CD4-positive, alpha-beta T cell treated with Interleukin-4 for 1 hour (primary cell): Measurements from ENCODE around the gene ASF1B.

Experiments used
- DNase-seq, 2 donors: peaks; one replicate each; pipeline ENCODE4 v3.0.0-alpha.2; 2020 to 2022

Gene ASF1B

DNA sequence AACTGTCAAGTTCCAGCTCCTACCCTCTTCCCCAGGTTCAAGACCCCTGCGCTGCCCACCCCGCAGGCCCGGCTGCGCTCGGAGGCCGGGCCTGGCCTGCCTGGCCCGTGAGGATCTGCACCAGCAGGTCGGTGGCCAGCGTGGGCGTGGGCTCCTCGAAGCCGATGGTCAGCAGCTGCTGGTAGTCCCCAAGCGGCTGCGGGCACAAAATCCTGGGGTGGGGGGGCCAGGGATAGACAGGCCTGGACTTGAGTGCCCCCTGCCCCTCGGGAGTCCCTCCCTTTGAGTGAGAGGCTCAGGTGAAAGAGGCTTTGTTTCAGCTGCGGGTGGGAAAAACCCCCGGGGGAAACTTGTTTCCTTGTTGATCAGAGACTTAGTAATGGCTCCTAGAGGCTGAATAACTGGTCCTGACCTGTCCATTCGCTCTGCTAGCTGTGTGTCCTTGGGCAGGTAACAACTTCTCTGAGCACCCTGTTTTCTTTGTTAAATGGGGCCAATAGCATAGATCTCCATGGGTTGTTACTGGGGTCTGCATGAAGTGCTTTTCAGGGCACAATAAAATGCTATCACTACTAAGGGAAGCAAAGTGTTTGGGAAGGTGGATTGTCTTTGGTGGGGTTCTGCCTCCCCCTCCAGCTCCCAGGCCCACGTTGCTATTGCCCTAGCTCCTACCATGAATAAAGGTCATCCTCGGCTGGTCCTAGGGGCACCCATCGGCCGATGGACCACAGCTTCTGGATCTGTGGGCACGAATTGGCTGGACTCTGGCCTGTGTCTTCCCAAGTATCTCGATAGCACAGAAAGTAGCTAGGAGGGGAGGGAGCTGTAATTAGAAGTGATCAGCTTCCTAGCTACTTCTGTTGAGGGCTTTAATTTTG is 54.4 kb downstream of the ASF1B start:
- DNase-seq = peak; percentile 54 to 60

DNA sequence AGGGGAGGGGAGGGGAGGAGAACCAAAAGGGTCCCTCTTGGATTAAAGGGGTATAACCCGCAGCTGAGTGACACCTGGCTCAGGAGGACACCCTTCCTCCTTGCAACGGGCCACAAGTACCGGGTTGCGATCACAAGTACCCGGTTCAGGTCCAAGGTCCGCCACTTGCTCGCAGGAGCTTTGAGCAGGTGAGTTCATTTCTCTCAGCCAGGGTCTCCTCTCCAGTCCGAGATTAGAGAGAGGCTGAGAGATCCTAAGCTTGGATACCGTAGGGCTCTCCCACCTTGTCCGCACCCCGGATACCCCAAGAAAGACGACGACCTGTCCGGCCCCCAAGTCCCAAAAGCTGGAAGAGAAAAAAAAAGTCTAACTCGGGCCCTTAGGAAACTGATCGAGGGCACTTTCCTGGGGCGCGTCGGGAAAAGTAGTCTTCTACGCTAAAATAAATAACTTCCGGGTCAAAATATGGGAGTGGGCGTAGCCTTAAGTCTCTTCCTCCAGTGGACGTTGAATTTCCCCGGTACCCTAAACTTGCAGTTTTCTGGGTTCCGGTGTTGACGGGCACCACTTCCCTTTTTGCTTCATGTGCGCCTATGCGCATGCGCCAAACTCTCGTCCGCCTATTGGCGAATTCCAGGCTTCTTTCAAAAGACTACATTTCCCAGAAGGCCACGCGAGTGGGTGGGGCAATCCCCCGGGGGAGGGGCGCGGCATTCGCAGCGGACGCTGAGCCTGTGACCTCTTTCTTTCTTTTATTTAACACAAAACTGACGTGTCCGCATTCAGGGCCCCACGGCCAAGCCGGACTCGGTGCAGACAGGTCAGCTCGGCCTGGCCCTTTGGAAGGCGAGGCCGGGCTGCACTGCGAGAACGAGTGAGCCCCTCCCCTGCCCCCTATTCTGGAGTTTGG is 55.2 kb downstream of the ASF1B start:
- DNase-seq = peak; percentile 99 to 100

DNA sequence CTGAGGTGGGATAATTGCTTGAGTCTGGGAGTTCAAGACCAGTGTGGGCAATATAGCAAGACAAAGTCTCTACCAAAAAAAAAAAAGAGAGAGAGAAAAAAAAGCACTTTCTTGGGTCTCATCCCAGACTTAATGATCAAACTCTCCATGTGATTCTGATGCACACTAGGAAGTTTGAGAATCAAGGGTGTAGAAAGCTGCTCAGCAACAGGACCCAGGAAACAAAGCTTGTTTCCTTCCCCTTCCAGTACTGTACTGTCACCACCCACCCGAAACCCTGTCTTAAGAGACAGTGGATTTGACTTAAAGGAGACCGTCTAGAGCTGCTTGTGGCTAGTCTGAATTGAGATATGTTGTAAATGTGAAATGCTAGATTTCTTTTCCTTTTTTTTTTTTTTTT is 58.0 kb downstream of the ASF1B start:
- DNase-seq = no peak

DNA sequence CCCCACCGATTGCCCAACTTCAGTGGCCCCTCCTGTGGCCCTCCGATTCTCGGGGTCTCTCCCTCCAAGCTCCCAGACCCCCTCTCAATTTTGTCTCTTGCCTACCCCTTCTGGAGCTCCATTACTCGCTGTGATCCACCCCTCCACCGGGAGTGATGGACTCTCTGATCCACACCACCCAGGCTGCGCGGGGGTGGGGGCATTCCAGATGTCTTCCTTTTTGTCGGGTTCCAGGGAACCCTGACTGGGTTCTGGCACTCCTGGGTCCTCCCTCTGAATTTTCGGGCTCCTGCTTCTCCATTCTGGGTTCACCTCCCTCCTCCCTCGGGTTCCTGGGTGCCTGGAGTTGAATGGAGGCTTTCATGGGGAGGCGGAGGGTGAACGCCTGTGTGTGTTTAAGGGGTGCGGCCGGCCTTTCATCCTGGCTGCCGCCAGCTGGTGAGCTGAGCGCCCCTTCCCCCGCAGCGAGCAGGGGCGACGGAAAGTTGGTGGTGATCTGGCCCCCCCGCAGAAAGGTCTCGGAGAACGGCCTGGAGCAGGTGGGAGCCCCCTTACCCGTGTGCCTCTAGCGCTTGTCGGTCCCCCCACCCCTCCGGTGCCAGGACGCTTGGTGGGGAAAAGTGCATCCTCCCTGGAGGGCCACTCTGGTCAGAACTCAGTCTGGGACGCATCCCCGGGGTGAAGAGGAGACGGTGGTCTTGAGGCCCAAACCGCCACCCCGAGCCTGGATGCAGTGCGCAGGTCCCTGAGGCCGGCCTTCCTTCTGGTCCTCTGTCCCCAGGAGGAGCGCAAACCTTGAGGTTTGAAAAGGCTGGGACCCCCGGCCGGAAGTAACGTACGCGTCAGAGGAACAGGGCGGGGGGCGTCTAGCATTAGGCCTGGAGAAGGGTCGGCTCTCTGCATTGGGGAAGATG is 62.2 kb downstream of the ASF1B start:
- DNase-seq = no peak

DNA sequence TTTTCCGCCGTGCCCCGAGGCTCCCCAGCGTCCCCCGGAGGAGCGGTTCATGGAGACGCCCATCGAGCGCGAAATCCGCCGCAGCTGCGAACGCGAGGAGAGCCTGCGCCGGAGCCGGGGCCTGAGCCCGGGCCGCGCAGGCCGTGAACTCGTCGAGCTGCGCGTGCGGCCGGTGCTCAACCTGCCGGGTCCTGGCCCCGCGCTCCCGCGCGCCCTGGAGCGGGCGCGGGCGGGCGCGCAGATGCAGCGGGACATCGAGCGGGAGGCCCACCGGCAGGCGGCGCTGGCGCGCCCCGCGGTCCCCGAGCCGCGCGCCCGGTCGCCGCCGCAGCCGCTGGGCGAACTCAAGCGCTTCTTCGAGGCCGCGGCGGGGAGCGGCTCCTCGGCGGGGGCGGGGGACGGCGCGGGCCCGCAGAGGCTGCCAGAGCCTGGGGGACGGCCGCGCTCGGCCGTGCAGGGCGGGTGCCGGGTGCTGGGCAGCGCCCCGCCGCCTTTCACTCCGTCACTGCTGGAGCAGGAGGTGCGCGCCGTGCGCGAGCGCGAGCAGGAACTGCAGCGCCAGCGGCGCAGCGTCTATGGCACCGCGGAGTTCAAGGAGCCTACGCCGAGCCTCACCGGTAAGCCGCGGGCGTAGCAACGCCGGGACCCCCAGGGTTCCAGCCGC is 63.0 kb downstream of the ASF1B start:
- DNase-seq = peak; percentile 75 to 79

DNA sequence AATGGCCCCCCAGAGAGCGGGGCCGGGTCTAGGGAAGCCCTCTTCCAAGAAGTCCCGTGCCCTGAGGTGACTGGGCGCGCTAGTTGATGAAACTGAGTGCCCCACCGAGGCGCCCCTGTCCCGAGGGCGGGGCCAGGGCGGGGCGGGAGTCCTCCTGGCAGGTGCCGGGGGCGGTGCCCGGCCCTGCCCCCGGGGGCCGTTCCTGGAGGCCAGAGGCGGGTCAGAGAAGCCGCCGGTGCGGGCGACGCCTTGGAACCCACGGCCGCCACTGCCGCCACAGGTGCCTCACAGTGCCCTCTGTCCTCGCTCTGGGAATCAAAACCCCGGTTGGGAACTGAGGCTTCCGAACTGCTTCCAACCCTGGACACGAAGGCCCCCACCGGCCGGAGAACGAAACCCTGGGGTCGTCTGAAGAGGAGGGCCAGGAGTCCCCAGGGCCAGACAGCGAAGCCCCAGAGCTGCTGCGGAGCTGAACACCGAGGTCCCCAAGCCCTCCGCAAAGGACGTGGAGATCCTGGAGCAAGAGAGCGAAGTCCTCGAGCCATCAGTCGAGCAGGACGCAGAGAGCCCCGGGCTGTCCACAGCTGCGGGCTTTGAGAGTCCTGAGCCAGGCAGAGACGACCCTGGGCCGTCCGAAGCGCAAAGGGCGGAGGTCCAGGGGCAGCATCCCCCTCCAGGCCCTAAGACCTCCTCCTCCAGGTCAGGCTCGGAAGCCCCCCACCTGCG is 63.7 kb downstream of the ASF1B start, which contains the start of gene MISP3:
Gene MISP3, plus strand, starts transcription at position 252 of the 726 bp plus-strand sequence. CDS start 524 bp downstream, outside the sequence.
- DNase-seq = peak in 1 of 2 donors; percentile 30

DNA sequence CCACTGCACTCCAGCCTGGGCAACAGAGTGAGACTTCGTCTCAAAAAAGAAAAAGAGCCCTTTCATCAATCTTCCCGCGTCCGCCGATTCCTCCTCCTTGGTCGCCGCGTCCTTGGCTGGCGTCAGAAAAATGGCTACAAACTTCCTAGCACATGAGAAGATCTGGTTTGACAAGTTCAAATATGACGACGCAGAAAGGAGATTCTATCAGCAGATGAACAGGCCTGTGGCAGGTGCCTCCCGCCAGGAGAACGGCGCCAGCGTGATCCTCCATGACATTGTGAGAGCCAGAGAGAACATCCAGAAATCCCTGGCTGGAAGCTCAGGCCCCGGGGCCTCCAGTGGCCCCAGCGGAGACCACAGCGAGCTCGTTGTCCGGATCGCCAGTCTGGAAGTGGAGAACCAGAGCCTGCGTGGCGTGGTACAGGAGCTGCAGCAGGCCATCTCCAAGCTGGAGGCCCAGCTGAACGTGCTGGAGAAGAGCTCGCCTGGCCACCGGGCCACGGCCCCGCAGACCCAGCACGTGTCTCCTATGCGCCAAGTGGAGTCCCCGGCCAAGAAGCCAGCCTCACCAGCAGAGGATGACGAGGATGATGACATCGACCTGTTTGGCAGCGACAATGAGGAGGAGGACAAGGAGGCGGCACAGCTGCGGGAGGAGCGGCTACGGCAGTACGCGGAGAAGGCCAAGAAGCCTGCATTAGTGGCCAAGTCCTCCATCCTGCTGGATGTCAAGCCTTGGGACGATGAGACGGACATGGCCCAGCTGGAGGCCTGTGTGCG is 65.9 kb downstream of the ASF1B start:
- no peak for DNase-seq
